Anterior cingulate cortex (tissue), 58 donors: ENCODE measurements around the gene ABCA4.
A peak's percentile ranks its signal among the peaks of the same experiment; 100 is the strongest.

Experiments used
- DNase-seq, 58 donors: peaks; one replicate each; lab custom pipeline; 2025; lab: John Stamatoyannopoulos, UW

Gene ABCA4

DNA sequence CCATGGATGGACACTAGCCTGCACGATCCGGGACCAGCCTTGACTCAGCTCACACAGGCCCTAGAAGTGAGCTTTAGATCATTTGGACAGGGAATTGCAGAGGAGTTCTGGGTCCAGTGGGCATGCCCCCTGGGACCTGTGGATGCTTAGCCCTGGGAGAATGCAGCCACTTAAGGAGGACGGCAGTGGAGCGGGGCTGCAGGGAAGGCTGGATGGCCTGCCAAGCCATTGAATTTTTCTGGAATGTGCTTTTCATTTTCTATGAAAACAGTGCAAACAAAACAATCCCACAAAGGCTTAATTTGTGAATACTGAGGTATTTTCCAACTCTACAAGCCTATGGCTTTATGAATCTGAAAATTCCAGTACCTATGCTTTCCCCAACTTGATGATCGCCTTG is 131.3 kb downstream of the ABCA4 start:
- DNase-seq = no peak

DNA sequence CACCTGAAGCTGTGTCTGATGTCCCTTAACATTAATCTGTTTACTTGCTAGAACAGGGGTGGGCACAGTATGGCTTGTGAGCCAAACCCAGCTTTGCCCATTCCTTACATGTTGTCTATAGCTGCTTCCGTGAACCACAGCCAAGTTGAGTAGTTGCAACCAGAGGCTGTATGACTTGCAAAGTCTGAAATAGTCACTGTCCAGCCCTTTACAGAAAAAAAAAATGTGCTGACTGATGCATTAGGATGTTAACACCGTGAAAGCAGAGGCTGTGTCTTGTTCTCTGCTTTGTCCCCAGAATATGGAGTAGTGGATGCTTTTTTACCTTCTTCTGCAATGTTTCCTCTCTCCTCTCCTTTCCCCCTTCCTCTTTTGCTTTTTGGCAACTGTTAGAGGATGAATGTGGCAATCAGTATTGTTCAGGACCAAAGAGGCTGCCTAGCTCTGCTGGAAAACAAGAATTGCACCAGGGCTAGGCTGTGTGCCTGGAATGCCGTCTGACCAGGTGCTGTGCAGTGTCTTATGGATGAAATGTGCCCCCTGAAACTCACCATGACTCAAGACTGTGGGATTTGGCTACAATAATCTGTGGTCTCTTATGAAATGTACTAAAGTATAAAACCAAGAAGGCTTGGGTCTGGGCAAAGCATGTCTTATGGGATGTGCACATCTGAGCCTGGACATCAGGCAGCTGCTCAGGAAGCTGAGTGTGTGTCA is 132.2 kb downstream of the ABCA4 start:
- no peak for DNase-seq

- DNase-seq = no peak
These were observed 139.7 kb downstream of the ABCA4 start for GRCh38 chr1:93981274-93981667.

DNA sequence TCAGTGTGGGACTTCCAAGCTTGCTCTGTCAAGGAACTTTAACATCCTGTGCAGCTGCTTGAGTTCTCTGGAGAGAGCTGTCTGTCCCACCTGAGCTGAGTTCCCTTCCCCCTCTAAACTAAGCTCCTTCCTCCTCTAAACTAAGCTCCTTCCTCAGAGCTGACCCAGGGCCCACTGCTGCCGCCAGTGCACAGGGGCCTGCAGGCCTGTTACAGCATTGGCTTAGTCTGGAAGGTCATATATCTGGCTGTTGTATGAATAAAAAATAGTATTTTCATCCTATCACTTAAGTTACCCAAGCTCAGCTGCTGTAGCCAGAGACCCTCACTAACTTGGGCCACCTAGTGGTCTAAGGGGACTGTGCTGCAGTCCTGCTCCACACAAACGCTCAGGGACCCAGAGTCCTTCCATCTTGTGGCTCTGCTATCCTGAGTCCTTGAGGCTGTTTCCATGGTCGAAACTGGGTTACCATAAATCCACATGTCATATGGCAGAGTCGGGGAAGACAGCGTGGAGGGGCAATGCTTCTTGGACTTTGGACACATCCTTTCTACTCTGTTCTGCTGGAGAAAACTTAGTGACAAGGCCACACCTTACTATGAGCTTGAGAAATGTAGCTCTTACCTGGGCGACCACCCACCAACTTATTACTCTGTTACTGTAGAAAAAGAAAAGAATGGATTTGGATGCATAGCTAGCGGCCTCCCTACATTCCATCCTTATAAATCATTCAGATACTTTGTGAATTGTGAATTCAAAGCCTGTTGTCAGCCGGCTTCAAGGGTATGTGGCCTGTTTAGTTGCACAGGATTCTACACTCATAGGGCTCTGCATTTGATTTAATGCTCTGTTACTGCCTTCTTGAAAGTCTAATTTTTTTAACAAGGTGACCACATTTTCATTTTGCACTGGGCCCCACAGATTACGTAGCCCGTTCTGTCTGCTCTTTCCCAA is 140.4 kb downstream of the ABCA4 start:
- no peak for DNase-seq

DNA sequence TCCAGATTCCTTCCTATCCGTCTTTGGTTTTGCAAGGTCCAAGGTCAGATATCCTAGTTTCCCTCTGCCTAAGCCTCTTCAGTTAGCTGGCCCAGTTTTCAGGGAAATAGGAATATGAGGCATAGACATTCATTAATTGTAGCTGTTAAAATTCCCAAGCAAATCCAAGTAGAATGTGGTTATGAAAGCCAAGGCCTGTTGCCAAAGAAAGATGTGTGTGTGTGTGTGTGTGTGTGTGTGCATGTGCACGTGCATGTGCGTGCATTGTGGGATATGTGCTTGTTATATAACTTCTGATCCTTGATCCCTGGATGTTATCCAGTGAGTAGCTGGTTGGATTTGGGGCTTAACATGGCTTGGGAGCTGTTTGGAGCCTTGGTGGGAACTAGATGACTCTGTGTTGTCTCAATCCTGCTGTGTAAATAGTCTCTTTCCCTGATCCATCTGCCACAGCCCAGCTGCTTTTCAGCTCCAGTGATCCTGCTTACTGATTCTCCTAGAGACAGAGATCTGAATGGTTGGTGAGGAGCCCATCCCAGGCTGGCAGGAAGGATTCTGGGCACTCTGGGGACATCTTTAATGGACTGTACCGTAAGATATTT is 141.1 kb downstream of the ABCA4 start:
- DNase-seq = peak in 18 of 58 donors; percentile 3 to 49 (median 18)

DNA sequence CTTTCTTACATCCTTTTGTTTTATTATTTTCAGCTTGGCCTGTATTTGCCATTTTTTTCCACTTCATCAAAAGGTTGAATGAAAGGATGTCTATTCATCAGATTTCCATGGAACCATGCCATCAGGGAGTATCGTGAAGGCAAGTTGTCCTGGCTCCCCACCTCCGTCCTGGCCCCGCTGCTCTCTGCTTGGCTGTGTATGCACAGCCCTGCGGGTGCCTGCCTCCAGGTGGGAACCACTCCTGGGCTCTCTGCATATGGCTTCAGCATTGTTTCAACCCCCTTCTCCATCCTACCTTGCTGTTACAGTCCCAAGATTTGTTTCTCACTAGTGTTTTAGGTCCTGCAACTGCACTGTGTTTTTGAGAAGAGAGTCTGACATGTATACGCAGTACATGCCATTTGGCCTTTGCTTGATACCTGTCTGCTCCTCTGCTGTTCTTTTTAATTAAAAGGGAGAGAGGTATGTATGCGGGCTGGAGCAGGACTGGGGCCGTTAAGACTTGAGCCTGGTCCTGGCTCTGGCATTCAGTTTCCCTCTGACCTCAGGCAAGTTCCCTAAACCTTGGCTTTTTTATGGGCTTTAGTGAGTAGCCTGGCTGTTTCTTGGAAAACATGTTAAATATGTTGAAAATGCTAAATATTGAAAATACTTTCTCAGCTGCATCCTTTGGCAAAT is 141.8 kb downstream of the ABCA4 start:
- no peak for DNase-seq

DNA sequence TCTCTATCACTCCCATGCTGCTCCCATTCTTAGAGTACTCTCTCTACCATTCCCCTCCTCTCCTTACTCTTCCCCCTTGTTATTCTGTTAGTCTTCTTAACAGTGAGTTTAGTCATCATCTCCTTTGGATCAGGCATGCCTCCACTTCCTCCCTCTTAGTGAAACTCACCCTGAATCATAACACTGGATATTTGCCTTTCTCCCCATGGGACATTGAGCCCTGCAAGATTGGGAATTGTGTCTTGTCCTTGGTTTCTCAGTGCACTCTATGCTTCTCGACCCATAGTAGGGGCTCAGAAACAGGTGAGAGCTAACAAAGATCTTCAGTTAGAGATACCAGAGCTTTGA is 143.4 kb downstream of the ABCA4 start:
- no peak for DNase-seq

GRCh38 chr1:93976711-93977597 is 144.0 kb downstream of the ABCA4 start:
- DNase-seq = no peak

- DNase-seq = no peak
These were observed 144.7 kb downstream of the ABCA4 start for GRCh38 chr1:93976291-93976690.

- DNase-seq = no peak
These were observed 148.6 kb downstream of the ABCA4 start for GRCh38 chr1:93972341-93972740.

DNA sequence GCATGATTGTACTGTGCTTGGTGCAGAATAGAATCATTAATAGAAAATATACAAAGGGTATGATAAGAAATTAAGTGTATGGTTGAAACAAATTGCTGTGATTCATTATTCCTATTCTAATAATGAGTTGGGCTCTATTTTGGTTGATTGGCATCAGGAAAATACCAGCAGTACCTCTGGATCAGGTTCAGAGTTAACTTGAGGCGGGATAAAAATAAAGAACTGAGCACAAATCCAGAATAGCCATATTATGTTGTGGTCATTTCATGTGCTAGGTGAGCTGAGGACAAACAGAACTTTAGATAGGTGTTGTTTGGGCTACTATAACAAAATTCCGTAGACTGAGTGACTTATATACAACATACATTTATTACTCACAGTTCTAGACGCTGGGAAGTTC is 151.1 kb downstream of the ABCA4 start:
- no peak for DNase-seq

- DNase-seq = no peak
These were observed 151.6 kb downstream of the ABCA4 start for GRCh38 chr1:93969371-93969770.

GRCh38 chr1:93967306-93967705 is 153.6 kb downstream of the ABCA4 start:
- DNase-seq = peak in 1 of 58 donors; percentile 24

DNA sequence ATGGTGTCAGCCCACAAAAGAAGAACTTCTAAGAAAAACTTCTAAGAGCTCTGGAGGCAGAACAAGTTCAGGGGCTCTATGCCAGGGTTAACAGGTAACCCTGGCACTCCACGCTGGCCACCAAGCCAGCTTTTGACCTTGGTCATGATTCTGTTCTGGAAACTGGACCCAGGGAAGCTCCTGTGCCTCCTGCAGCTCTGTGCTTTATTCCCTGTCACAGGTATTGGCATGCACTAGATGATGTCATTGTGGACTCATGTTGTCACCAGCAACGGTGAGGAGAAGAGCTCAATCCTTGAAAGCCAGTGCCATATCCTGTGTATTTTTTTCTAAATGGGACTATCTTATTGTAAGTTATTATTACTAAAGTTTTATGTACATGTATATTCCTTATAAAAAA is 155.1 kb downstream of the ABCA4 start:
- no peak for DNase-seq

DNA sequence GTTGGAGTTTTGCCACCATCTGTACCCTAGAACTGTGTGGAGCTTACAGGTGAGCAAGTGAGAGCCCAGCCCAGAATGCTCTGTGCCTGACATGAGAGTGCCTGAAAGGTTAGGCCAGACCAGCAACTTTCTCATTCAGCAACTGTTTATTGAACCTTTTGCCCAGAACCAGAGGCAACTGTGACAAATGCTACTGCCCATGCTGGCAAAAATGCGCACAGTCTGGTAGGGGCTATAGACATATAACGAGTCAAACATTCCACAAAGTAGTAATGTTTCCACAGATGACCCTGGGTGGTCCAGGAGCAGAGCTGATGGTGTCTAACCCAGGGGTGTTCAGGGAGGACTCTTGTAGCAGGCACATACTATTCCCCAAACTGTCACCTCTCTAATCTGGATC is 155.7 kb downstream of the ABCA4 start:
- no peak for DNase-seq

DNA sequence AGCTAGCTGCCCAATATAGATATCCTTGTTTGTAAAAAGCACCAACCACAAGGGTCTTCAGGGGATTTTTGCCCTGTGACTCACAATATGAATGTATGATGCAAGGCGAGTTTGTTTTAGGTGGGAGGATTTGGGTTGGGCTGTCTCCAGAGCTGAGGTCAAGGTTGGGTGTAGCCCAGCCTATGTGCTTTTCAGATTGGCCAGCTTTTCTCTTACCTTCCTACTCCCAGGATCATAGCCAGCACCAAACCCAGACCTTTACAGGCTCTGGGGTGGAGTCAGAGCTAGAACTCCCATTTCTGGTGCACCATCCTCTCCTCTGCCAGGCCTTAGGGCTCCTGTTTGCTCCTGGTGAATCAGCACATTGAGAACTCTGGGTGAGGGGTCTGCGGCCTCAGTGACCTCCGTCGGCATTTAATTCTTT is 156.2 kb downstream of the ABCA4 start:
- DNase-seq = no peak

DNA sequence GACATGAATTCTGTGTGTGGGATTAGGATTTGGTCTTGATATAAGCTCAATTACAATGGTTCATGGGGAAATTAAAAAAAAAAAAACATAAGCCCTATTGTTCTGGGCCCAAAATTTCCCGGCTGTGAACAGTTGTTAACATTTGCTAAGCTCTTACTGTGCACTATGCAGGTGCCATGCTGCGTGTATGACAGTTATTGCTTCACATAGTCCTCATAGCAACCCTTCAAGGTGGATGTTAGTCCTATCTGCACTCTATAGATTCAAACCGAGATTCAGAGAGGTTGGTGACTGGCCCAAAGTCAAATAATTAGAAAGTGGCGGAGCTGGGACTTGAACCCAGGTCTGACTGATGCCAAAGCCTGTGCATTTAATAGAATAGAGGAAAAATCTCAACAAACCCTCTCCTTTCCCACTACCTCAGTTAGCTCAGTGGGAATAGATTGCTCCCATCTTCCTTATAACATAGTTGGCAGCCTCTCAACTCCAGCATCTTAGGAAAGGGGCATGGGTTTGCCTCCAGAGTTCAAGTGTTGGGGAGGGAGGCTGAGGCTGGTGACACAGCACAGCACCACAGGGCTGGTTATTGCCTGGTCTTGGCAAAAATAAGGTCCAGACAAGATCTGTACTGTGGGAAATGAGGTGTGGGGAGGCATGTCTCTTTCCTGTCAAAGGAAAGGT is 156.7 kb downstream of the ABCA4 start:
- DNase-seq = no peak

DNA sequence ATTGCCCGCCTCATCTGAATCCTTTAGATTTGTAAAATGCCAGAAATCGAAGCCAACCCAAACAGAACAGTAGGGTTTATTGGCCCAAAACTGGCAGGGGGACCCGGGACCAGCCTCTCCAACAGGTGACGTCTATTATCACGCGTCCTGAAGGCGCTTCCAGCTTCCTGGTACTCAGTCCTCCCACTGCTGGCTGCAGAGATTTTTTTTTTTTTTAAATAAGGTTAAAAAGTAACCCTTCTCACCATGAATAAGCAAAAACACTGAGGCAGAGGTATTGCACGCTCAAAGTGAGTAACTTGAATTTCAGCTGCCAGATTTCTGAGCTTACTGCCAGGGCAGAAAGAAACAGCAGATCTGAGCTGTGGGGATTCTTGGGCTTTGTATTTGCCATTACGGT is 157.4 kb downstream of the ABCA4 start:
- no peak for DNase-seq

DNA sequence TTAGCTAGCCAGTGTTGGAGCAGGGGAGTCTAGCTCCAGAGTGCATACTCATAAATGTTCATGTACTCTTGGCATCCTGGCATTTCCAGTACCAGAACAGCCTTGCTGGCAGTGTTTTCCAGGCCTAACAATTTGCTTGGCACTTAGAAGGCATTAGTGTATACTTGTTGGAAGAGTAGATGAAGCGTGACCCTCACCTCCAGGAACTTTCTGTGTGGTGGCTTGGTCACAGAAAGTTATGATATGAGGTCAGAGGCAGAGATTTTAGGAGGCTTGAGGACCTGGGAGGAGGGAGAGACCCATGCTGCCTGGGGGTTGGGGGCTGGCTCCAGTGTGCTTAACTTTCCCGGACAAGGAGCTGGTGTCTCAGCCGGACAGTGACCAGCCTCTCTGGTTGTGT is 159.0 kb downstream of the ABCA4 start:
- no peak for DNase-seq
